ENCODE data around the gene MAD1L1.

MAD1L1 gene

DNA sequence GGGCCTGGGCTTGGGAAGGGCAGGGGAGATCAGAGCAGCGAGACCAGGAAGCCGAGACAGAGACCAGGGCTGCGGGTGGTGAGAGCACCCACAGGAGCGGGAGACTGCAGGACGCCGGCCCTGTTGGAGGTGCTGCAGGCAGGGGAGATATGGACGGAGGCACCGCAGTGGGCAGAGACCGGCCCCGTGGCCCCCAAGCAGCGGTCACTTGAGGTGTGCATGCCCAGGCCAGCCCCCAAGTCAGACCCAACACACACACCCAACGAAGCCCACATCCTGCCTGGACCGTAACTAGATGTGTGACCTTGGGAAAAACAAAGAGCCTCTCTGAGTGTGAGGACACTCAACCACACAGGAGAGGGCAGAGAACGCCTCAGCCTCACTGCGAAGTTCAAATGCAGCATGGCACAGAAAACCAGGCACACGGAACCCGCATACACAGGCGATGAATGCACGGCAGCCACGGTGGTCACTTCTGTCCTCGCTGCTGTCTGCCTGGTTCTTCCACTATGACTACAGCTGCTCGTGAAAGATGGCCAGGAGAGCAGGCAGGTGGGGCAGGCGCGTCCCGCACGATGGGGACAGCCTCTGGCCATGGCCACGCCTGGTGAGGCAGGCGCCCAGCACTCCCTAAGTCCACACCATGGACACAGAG, 214.7 kb downstream of the MAD1L1 start:
- no peak for FAIRE-seq
- DNase-seq (ENCODE audit: insufficient read length) = no peak
- TF ChIP-seq POLR2AphosphoS5 (IDR thresholded peaks at IDR 0.05; ENCODE audit: low read depth, low read length) (no peak), TAF1 (IDR thresholded peaks at IDR 0.05; ENCODE audit: borderline replicate concordance, low read depth, low read length) (no peak), POLR2A (IDR thresholded peaks at IDR 0.05; ENCODE audit: low read depth, low read length) (no peak)

DNA sequence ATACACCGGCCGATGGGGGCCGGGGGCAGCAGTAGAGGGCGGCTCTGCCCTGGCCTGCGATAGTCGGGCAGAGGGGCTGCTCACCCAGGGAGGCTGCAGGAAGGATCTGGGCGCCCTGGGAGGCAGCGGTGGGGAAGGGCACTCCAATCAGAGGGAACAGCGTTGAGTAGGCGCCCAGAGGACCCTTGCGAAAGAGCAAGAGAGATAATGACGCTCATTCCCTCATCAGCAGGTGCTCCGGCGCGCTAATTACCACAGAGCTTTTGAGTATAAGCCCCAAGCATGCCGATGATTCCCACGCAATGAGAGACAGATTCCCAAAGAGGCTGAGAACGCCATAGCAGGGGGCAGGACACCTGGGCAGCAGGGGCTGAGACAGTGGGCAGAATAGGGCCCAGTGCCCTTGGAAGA, 215.3 kb downstream of the MAD1L1 start:
- DNase-seq (ENCODE audit: insufficient read length) = no peak
- FAIRE-seq = no peak
- TF ChIP-seq POLR2AphosphoS5 (IDR thresholded peaks at IDR 0.05; ENCODE audit: low read depth, low read length) (no peak), TAF1 (IDR thresholded peaks at IDR 0.05; ENCODE audit: borderline replicate concordance, low read depth, low read length) (no peak), POLR2A (IDR thresholded peaks at IDR 0.05; ENCODE audit: low read depth, low read length) (no peak)

DNA sequence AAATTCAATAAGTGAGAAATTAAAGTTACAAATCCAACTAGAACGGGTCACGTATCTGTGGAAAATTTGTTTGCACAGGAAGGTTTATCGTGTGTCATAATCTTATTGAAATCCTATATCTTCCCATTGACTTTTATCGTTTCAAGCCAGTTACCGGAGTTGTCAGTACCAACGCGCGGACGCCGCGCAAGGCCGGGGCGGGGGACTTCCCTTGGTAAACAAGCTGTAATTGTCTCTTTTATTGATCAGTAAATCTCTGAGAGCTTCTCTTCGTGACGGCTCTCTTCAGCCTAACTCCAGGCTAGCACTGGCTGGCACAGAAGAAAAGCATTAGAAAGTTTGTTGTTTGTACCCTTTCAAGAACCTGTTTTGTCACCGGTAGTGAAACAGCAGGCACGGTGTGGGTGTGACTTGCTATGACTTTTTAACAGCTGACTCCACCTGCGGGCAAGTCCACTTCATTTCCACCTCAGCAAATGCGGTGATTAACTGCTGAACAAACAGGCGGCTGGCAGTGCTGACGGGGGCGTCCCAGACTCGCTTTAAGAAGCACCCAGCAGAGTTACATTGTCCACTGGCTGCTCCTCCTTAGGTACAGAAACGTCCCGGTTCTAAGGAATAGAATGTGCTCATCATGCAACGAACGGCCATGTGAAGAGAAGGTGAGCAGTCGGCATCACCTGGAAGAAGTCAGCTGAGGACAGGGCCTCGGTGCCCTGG, 215.8 kb downstream of the MAD1L1 start:
- TF ChIP-seq POLR2AphosphoS5 (IDR thresholded peaks at IDR 0.05; ENCODE audit: low read depth, low read length) = no peak
- TF ChIP-seq TAF1 (IDR thresholded peaks at IDR 0.05; ENCODE audit: borderline replicate concordance, low read depth, low read length) = no peak
- TF ChIP-seq POLR2A (IDR thresholded peaks at IDR 0.05; ENCODE audit: low read depth, low read length) = no peak
- DNase-seq (ENCODE audit: insufficient read length) (no peak), FAIRE-seq (no peak)

DNA sequence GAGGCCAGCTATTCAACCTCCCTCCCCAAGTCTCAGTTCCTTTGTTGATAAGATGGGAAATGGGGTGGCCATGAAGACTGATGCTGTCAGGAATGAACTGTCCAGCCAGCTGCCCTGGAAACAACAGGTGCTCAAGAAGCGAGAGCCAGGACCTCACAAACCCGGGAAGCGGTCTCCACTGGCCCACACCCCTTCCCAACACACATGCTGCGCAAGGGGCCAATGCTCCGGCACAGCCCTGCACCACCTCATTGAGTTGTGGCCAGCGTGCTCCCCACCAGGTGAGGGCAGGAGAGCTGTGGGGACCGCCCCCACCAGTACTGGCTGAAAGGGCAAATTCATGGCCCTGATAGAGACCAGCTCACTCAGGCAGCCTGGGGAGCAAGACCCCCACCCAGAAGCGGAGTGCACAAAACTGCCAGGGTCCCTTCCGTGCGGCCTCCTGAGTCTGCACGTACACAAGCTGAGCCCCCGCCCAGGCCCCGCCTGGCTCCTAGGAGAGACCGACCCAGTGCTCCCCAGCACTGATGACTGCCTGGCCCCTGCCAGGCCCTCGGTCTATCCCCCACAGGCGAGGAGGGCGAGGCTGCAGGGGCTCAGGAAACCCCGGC, 216.6 kb downstream of the MAD1L1 start:
- DNase-seq (ENCODE audit: insufficient read length) = no peak
- TF ChIP-seq POLR2A (IDR thresholded peaks at IDR 0.05; ENCODE audit: low read depth, low read length) (no peak), TAF1 (IDR thresholded peaks at IDR 0.05; ENCODE audit: borderline replicate concordance, low read depth, low read length) (no peak), POLR2AphosphoS5 (IDR thresholded peaks at IDR 0.05; ENCODE audit: low read depth, low read length) (no peak)

DNA sequence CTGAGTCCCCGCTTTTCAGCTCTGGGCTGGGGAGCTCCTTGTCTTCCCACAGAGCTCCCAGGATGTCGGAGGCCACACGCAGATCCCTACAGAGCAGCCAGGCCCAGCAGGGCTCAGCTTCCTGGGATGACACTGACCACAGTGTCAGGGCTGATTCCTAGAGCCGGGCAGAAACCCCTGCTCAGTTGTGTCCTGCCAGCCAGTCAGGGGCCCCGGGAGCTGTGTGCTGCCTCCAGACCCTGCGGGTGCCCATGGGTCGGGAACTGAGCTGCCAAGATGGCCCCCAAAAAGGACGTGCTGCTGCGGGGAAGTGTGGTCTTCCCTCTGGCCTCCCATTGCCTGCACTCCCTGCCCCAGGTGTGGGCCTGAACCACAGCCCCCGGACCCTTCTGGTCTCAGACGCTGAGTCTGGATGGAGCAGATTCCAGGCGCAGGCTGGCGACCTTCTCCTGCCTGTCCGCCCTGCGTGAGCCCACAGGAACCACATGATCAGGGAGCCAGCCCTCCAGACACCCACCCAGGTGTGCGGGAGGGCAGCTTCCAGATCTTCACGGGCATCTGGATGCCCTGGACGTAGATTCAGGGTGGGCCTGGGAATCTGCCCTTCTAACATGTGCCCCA, 217.4 kb downstream of the MAD1L1 start:
- FAIRE-seq = no peak
- no peak for TF ChIP-seq POLR2AphosphoS5 (IDR thresholded peaks at IDR 0.05; ENCODE audit: low read depth, low read length)
- no peak for TF ChIP-seq POLR2A (IDR thresholded peaks at IDR 0.05; ENCODE audit: low read depth, low read length)
- TF ChIP-seq TAF1 (IDR thresholded peaks at IDR 0.05; ENCODE audit: borderline replicate concordance, low read depth, low read length) = no peak
- no peak for DNase-seq (ENCODE audit: insufficient read length)

More for the DNA sequence above, 216.6 kb downstream of the MAD1L1 start:
- no peak for FAIRE-seq

DNA sequence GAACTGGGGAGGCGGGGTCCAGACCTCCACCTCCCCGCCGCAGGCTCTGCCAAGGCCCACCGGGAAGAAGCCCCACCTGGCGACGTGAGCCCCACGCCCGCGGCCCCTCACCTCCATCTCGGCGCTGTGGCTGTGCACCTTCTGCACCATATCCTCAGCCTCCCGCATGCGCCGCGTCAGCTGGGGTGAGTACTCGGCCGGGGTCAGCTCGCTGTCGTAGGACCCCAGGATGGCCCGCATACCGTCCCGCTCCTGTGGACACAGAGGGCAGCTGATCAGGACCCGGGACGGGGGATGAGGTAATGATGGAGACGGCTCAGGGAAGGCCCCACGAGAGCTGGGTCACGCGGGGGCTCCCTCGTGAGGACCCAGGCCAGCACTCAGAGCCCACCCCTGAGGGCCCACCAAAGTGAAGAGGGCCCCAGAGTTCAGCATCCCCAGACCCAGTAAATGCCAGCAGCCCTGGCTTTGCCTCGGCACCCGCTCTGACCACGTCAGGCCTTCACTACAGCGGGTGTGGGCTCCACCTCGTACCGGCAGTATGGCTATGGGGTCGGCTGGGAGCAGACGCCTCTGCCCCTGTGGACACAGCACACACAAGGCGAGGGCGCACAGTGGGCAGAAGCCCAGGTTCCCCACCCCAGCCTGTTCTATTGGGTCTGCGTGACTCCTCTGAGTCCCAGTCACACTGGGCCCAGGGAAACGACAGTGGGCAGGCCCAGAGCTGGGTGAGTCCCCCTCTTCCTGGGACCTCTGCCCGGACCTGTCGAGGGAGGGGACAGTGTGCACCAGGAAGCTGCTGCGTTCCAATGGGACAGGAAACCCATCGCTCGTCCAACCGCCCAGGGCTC, 218.1 kb downstream of the MAD1L1 start:
- FAIRE-seq = no peak
- TF ChIP-seq TAF1 (IDR thresholded peaks at IDR 0.05; ENCODE audit: borderline replicate concordance, low read depth, low read length) (no peak), POLR2AphosphoS5 (IDR thresholded peaks at IDR 0.05; ENCODE audit: low read depth, low read length) (no peak), POLR2A (IDR thresholded peaks at IDR 0.05; ENCODE audit: low read depth, low read length) (no peak)
- DNase-seq (ENCODE audit: insufficient read length) = no peak

DNA sequence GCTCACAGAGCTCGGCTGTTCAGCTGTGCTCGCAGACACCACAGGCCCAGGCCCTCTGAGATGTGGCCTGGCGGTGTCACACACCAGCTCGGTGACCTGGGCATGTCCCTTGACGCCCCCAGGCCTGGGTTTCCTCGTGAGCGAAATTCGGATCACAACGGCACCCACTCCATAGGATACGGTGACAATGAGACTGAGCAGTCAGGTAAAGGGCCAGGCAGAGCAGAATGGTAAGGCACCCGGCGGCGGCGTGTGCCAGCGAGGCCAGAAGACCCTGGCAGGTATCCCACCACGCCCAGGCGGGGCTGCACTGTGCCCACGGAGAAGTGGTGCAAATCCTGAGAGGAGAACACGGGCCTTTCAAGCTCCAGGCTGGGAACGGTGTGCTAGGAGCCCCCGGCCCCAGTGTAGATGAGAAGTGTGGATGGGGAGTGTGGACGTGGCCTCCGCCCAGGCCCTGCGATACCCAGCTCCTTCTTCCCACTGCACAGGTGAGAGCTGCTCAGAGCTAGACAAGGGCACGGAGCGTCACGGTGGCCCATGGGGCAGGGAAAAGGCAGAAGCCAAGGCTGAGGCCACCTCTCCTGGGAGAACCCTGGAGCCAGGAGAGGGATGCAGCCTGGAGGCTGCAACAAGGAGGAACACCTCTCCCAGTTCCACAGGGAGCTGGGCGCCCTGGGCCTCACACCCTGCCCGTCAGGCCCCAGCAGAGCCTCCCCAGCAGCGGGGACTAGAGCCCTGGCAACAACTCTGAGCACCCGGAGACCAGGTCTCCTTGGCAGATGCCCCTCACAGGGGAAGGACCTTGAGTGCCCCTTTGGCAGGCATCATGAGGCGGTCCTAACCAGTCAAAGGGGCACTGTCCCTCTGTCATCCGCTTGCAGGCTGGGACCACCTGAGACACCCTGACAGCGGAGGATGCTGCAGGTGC, 219.1 kb downstream of the MAD1L1 start:
- FAIRE-seq (no peak), DNase-seq (ENCODE audit: insufficient read length) (no peak)
- no peak for TF ChIP-seq POLR2A (IDR thresholded peaks at IDR 0.05; ENCODE audit: low read depth, low read length)
- no peak for TF ChIP-seq TAF1 (IDR thresholded peaks at IDR 0.05; ENCODE audit: borderline replicate concordance, low read depth, low read length)
- TF ChIP-seq POLR2AphosphoS5 (IDR thresholded peaks at IDR 0.05; ENCODE audit: low read depth, low read length) = no peak

DNA sequence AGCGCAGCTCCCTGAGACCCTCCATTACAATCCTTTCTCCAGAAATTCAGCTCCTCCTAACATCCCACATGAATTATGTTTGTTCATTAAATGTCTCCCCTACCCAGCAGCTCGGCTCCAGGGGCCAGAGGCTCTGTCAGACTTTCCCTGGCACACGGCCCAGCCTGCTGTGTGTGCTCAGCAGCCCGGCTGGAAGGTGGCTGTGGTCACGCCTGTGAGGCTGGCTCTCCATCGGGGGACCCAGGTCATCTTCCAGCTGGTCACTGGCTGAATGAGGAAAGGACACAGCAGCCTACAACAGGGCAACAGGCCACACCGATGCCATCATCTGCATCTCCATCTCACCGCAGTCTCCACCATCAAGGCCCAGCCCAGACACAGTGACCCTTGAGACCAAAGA, 219.8 kb downstream of the MAD1L1 start:
- no peak for FAIRE-seq
- DNase-seq (ENCODE audit: insufficient read length) = no peak
- TF ChIP-seq POLR2AphosphoS5 (IDR thresholded peaks at IDR 0.05; ENCODE audit: low read depth, low read length) (no peak), TAF1 (IDR thresholded peaks at IDR 0.05; ENCODE audit: borderline replicate concordance, low read depth, low read length) (no peak), POLR2A (IDR thresholded peaks at IDR 0.05; ENCODE audit: low read depth, low read length) (no peak)

DNA sequence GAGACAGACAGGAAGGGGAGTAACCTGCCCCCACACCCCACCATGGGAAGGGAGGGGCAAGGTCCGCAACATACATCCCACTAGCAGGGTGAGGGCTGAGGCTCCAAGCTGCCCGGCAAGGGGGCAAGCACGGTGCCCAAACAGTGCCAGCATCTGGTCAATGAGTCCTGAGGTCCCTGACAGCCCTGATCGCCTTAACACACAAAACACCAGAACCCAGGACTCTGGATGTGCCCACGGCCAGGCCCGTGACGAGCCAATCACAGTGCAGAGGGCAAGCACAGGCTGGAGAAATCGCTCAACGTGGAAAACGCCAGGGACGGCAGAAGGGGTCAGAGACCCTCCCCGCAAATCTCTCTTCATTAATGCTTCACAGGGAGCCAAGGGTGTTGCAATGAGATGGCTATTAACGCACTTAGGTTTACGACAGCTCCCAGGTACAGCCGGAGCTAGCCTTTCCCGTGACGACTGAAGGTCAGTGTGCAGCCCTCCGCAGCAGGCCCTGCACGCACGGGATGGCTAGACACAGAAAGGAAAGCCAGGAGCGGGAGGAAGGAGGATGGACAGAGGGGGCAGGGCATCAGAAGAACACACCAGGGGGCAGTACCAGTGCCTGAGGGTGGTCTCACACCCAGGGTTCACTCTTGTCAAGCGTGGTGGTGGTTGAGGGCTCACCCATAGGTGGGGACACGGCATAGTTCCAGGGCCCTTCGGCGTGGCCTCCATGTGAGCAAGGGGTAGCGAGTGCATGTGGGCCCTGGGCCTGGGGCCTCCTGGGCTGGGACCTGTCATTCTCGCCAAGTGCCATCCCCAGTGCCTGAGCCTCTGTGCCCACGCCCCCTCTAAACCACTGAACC, 220.5 kb downstream of the MAD1L1 start:
- no peak for TF ChIP-seq TAF1 (IDR thresholded peaks at IDR 0.05; ENCODE audit: borderline replicate concordance, low read depth, low read length)
- no peak for TF ChIP-seq POLR2A (IDR thresholded peaks at IDR 0.05; ENCODE audit: low read depth, low read length)
- TF ChIP-seq POLR2AphosphoS5 (IDR thresholded peaks at IDR 0.05; ENCODE audit: low read depth, low read length) = no peak
- FAIRE-seq = no peak

More for the DNA sequence above, 220.5 kb downstream of the MAD1L1 start:
- DNase-seq (ENCODE audit: insufficient read length) = no peak
